Stimulated activated naive CD8-positive, alpha-beta T cell treated with anti-CD3 and anti-CD28 coated beads, Interleukin-15, Interleukin-2, amounts not matched to agents 100 ng/mL and 50 ng/mL, for 24 hours (primary cell): ENCODE measurements around the gene SEC14L6.
"Not testable (repeated sequence)": the region's sequence is repeated elsewhere in the genome, so short reads cannot be mapped to it uniquely, and the experiment has no call there.

Experiments used
- H3K27ac Mint-ChIP-seq: one replicate; pipeline ENCODE4 v1.8.0; 2021; ENCODE audit warnings: mild to moderate bottlenecking, mixed read lengths
- H3K27me3 Mint-ChIP-seq: one replicate; pipeline ENCODE4 v1.8.0; 2021; ENCODE audit warnings: mixed read lengths
- H3K36me3 Mint-ChIP-seq: one replicate; pipeline ENCODE4 v1.8.0; 2021; ENCODE audit warnings: low read depth, mixed read lengths
- H3K4me1 Mint-ChIP-seq: one replicate; pipeline ENCODE4 v1.8.0; 2021; ENCODE audit warnings: low read depth, mixed read lengths
- H3K4me3 Mint-ChIP-seq: one replicate; pipeline ENCODE4 v1.8.0; 2021; ENCODE audit warnings: mild to moderate bottlenecking, mixed read lengths
- H3K9me3 Mint-ChIP-seq: one replicate; pipeline ENCODE4 v1.8.0; 2021; ENCODE audit warnings: mixed read lengths

SEC14L6 gene

DNA sequence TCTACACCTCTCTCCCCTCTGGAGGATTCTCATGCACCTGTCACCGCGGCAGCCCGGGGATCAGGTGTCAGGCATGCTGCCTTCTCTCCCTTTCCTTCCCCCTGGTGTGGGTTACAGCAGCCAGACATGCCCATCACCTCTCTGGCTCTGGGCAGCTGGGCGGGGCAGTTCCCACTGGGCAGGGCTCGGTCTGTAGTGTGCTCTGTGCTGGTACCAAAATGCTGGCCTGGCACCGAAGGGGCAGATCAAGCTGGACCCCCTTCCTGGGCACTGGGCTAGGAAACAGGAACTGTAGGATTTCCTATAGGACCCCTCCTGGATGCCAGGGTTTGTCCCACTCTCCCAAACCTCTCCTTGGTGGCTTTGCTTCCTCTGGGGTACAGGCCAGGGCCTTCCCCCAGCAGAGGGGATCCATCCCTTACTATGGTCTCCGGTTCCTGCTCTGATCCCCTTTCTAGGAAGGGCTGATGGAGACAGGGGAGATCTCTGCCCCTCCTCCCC is 27.1 kb upstream of the SEC14L6 start:
- Mint-ChIP-seq H3K4me3 (no peak overlapping the region), H3K27me3 (no peaks in the 10 kb centered on the region), H3K36me3 (peaks cover 27% of the 10 kb centered on the region), H3K9me3 (no peaks in the 10 kb centered on the region), H3K4me1 (no peaks in the 10 kb centered on the region), H3K27ac (no peak overlapping the region)

DNA sequence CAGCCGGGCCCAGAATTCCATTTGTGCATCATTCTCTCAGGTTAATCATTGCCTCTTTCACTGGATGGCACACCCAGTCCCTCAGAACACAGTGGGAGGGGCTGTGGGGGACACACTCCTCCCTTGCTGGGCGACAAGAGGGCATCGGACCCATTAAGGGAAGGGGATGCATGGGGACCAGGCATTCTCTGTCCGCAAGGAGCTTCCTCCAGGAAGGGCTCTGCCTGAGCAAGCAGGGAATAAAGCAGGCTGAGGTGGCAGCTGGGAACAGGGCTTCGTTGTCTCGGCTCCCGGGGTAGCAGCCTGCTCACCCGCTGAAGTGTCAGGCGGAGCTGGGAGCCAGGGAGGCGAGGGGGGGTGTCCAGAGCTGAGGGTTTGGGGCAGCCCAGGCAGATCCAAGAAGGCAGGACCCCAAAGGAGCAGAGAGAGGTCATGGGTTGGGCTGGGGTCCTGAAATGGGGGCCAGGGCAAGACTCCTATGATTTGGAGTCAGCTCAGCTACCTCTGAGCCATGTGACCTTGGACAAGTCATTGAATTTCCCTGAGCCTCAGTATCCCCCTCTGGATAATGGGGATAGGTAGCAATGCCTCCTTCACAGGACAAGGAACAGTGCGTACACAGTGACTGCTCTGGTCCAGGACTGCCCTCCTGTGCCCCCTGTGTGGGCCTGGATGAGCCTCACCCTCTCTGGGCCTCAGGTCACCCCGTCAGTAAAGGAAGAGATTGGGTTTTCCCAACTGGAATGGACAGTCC is 26.5 kb upstream of the SEC14L6 start:
- no peaks in the 10 kb centered on the region for H3K9me3 Mint-ChIP-seq
- H3K36me3 Mint-ChIP-seq, result peaks cover 24% of the 10 kb centered on the region
- H3K27me3 Mint-ChIP-seq, result no peaks in the 10 kb centered on the region
- H3K4me3 Mint-ChIP-seq, result no peak overlapping the region
- H3K27ac Mint-ChIP-seq, result no peak overlapping the region
- no peaks in the 10 kb centered on the region for H3K4me1 Mint-ChIP-seq

DNA sequence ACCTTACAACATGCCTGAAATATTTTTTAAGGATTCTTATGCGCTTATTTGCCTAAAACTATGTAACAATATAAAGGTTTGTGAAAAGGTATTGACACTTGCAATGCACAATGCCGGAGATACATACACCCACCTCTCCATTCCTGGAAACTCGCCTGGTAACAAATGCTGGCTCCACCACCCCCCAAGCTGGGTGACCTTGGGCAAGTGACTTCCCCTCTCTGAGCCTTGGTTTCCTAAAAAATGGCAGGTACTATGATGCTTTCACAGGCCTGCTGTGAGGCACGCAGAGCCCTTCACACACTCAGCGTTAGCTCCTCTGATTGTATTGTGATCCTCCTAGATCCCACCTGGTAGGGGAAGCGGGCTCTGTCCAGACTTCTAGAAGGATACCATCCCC is 25.7 kb upstream of the SEC14L6 start:
- Mint-ChIP-seq H3K36me3 (peaks cover 15% of the 10 kb centered on the region), H3K4me3 (no peak overlapping the region), H3K27ac (no peak overlapping the region), H3K4me1 (no peaks in the 10 kb centered on the region), H3K27me3 (no peaks in the 10 kb centered on the region), H3K9me3 (no peaks in the 10 kb centered on the region)

DNA sequence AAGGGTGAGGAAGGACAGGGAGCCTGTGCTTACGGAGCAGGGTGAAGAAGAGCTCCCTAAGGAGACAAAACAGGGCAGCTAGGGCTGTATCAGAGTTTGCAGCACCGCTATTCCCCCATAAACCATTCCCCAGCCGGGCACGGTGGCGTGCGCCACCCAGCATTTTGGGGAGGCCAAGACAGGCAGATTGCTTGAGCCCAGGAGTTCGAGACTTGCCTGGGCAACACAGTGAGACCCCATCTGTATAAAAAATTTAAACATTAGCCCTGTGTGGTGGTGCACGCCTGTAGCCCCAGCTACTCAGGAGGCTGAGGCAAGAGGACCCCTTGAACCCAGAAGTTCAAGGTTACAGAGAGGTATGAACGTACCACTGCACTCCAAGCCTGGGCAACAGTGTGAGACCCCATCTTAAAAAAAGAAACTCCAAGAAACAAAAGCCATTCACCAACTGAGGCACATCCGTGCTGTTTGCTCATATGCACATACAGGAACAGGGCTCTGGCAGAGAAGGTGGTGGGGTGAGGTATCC is 23.2 kb upstream of the SEC14L6 start:
- no peaks in the 10 kb centered on the region for H3K27me3 Mint-ChIP-seq
- no peaks in the 10 kb centered on the region for H3K36me3 Mint-ChIP-seq
- H3K4me1 Mint-ChIP-seq, result no peaks in the 10 kb centered on the region

DNA sequence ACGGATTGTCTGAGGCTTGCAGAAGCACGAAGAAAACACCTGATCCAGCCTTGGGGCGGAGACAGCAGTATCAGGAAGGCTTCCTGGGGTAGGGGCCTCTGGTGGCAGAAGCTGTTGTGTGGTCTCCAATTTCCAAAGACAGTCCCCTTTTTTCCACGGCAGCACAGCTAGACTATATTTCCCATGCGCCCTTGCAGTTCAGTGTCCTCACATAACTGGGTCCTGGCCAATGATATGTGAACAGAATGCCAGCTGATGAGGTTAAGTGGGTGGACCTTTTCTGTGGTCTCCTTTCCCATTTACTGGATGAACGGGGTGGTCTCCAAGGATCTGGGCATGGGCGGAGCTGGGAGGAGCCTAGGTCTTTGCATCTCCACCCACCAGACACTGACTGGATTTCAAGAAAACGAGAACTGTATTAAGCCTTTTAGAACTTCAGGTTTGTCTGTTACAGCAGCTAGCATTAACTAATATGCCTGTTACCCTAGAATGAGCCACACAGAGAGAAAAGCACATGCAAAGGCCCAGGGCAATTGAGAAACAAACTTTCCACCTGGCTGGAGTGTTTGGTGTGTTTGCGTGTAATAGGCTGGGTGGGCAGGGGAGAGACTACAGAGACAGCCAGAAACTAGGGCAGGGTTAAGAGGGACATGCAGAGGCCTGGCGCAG is 21.7 kb upstream of the SEC14L6 start:
- Mint-ChIP-seq H3K4me3 (no peak overlapping the region), H3K36me3 (no peaks in the 10 kb centered on the region), H3K4me1 (no peaks in the 10 kb centered on the region), H3K27ac (no peak overlapping the region), H3K9me3 (no peaks in the 10 kb centered on the region), H3K27me3 (no peaks in the 10 kb centered on the region)

More for the DNA sequence above, 23.2 kb upstream of the SEC14L6 start:
- Mint-ChIP-seq H3K4me3 (no peak overlapping the region), H3K9me3 (no peaks in the 10 kb centered on the region), H3K27ac (no peak overlapping the region)

DNA sequence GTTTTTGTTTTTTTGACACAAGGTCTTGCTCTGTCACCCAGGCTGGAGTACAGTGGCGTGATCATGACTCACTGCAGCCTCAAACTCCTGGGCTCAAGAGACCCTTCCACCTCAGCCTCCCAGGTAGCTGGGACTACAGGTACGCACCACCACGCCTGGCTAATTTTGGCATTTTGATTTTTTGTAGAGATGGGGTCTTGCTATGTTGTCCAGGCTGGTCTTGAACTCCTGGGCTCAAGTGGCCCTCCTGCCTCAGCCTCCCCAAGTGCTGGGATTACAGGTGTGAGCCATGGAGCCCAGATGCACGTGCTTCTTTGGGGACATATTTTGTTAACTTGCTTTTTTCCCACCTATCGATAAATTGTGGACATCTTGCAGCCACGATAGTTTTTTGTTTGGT is 20.7 kb upstream of the SEC14L6 start:
- not testable (repeated sequence) for H3K36me3 Mint-ChIP-seq, H3K4me1 Mint-ChIP-seq, H3K27me3 Mint-ChIP-seq, H3K4me3 Mint-ChIP-seq, H3K9me3 Mint-ChIP-seq, H3K27ac Mint-ChIP-seq

DNA sequence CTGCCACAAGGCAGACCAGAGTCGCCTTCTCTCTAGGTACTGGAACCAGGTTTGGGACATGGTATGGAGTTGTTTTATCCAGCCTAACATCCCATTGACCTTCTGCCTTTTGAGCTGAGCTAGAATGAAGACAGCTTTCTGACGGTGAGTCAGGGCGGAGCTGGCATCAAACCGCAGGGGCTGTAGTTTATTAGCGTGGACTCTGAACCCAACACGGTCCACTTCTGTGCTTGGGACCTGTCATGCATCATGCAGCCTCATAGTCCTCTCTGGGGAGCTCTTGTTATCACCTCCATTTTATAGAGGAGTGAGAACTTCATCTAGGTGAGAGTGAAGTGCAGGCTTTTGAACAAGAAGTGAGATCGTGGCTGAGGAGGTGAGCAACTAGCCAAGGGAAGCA is 19.6 kb upstream of the SEC14L6 start:
- H3K9me3 Mint-ChIP-seq, result no peaks in the 10 kb centered on the region
- no peak overlapping the region for H3K4me3 Mint-ChIP-seq
- no peaks in the 10 kb centered on the region for H3K27me3 Mint-ChIP-seq
- no peaks in the 10 kb centered on the region for H3K4me1 Mint-ChIP-seq
- H3K36me3 Mint-ChIP-seq, result no peaks in the 10 kb centered on the region
- H3K27ac Mint-ChIP-seq, result no peak overlapping the region

DNA sequence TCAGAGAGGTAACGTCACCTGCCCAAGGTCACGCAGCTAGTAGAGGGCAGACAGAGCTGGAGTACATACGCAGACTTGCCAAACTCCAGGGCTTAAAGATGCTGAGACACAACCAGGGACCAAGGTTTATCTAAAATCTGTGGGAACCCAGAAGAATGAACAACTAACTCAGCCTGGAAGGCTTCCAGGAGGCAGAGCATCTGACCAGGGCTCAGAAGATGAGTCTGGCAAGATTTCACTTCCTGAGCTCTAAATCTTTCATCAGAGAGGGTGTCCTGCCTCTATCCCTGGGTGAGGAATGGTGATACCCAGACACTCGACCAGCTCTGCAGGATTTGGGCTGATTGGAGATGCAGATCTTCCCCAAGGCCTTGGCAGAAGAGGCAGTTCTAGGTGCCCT is 18.8 kb upstream of the SEC14L6 start:
- no peaks in the 10 kb centered on the region for H3K4me1 Mint-ChIP-seq
- no peaks in the 10 kb centered on the region for H3K9me3 Mint-ChIP-seq
- no peaks in the 10 kb centered on the region for H3K27me3 Mint-ChIP-seq
- H3K36me3 Mint-ChIP-seq, result no peaks in the 10 kb centered on the region
- H3K4me3 Mint-ChIP-seq, result no peak overlapping the region
- H3K27ac Mint-ChIP-seq, result no peak overlapping the region

DNA sequence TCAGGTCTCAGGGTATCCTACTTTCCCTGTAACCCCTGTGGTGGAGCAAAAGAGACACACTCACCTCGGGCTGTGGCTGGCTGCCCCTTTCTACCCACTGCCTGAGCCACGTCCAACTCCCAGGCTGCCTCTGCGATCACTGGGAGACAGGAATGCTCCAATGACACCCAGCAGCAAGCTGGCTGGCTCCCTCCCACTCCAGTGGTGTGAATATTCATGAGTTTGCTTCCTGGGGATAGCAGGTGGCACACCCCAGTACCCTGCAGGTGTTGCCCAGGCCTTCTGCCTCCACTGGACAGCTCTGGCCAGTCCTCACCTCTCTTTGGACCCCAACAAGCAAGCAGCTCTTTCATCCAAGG is 18.2 kb upstream of the SEC14L6 start:
- Mint-ChIP-seq H3K27ac (no peak overlapping the region), H3K27me3 (no peaks in the 10 kb centered on the region), H3K9me3 (no peaks in the 10 kb centered on the region), H3K4me3 (no peak overlapping the region), H3K4me1 (no peaks in the 10 kb centered on the region), H3K36me3 (no peaks in the 10 kb centered on the region)

DNA sequence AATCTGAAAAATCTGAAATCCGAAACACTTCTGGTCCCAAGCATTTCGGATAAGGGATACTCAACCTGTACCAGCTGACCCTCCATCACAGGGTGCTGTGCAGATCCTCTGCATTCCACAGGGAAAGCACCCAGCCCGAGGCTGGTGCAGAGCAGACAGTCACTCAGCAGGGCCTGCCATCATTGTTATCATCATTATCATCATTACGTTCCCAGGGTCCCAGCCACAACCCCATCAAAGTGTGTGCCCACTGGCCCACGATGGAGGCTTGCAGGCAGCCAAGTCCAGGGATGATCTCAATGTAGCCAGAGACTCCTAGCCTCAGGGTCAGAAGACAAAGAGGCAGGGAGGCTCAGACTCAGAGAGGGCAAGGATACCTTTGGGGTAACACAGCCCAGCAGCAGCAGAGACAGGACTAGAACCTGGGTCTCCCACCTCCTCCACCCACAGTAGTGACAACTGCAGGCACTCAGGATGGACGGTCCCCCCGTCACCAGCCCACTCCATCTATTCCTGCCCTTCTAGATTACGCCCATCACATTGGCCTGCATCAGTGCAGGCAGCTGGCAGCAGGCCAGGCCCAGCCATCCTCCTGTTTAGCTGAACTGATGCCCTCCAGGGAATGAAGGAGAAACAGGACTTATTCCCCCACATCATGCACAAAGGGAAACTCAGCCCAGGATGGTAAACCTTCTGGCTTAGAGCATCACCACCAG is 17.7 kb upstream of the SEC14L6 start:
- H3K36me3 Mint-ChIP-seq, result no peaks in the 10 kb centered on the region
- H3K4me3 Mint-ChIP-seq, result no peak overlapping the region
- H3K27me3 Mint-ChIP-seq, result no peaks in the 10 kb centered on the region
- H3K9me3 Mint-ChIP-seq, result no peaks in the 10 kb centered on the region
- no peaks in the 10 kb centered on the region for H3K4me1 Mint-ChIP-seq
- no peak overlapping the region for H3K27ac Mint-ChIP-seq

DNA sequence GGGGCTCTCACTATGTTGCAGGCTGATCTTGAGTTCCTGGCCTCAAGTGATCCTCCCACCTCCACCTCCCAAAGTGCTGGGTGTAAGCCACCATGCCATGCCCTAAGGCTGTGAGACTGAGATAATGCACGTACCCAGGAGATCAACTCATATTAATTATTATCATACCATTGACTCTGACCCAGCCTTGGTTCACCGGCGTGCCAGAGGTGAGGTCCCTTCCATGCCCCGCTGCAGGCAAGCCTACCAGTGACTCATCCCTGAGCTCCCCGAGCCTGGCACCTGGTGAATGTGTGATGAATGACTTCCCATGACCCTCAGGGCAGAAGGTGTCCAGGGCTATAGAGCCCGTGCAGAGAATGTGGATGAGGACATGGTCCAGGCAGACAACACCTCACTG is 15.8 kb upstream of the SEC14L6 start:
- Mint-ChIP-seq H3K4me3 (no peak overlapping the region), H3K36me3 (no peaks in the 10 kb centered on the region), H3K27me3 (no peaks in the 10 kb centered on the region)

DNA sequence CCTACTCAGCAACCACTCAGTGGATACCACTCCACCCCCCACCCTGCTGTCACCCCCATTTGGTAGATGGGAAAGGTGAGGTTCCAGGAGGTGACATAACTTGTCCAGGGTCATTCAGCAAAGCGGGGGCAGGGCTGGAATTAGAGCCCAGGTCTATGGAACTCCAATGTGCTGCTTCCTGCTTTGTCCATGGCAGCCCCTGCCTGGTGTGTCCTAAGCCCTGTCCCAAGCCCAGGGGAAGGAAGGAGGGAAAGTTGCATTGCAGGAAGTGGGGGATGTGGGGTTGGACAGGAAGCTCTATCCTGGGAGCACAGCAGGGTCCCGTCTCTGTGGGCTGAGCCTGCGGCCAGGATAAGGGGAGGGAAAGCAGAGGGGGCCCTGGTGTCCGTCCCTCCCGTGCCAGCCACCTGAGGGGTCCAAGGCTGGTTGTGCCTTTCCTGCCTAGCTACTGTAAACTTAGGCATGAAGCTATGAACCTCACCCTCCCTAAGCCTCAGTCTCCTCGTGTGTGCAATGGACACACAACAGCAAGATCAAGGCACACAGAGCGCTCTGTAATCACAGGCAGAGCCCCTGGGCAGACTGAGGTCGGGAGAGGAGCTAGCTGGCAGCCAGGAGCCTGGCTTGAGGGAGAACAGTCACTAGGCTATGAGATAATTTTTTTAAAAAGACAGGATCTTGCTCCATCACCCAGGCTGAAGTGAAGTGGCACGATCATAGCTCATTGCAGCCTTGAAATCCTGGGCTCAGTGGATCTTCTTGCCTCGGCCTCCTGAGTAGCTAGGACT is 15.1 kb upstream of the SEC14L6 start:
- Mint-ChIP-seq H3K4me3 (no peak overlapping the region), H3K4me1 (no peaks in the 10 kb centered on the region), H3K9me3 (no peaks in the 10 kb centered on the region), H3K27ac (no peak overlapping the region), H3K27me3 (no peaks in the 10 kb centered on the region), H3K36me3 (no peaks in the 10 kb centered on the region)

More for the DNA sequence above, 15.8 kb upstream of the SEC14L6 start:
- H3K27ac Mint-ChIP-seq, result no peak overlapping the region
- H3K4me1 Mint-ChIP-seq, result no peaks in the 10 kb centered on the region
- H3K9me3 Mint-ChIP-seq, result no peaks in the 10 kb centered on the region

DNA sequence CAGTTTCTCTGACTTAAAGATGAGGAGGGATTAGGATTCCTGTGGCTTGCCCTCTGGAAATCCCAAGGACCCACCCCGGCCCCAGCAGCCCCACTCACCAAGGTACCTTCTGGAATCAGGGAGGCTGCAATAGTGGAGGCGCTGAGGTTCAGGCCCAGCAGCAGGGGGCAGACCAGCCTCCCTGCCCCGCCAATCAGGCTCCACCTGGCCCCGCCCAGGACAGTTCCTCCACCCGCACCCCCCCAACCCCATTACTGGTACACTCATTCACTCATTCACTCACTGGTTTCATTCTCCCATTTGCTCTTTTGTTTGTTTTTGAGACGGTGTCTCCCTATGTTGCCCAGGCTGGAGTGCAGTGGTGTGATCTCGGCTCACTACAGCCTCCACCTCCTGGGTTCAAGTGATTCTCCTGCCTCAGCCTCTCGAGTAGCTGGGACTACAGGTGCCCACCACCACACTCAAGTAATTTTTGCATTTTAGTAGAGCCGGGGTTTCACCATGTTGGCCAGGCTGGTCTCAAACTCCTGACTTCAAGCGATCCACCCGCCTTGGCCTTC is 14.2 kb upstream of the SEC14L6 start:
- not testable (repeated sequence) for H3K4me1 Mint-ChIP-seq, H3K4me3 Mint-ChIP-seq, H3K36me3 Mint-ChIP-seq, H3K9me3 Mint-ChIP-seq, H3K27ac Mint-ChIP-seq, H3K27me3 Mint-ChIP-seq

DNA sequence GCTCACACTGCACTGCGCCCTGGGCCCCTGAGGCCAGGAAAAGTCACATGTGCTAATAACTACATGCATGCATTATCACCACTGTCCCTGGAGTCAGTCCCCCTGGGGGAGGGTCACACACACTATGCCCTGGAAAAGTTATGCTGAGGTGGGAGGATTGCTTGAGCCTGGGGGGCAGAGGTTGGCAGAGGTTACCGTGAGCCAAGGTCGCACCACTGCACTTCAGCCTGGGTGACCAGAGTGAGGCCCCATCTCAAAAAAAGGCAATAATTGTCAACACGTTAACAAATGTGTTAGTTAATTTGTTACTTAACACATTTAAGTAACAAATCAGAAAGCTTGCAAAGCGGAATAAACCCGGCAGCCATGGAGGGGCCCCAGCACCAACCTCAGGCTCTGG is 13.3 kb upstream of the SEC14L6 start:
- Mint-ChIP-seq H3K4me1 (no peaks in the 10 kb centered on the region), H3K27me3 (no peaks in the 10 kb centered on the region), H3K4me3 (no peak overlapping the region), H3K27ac (no peak overlapping the region), H3K9me3 (no peaks in the 10 kb centered on the region), H3K36me3 (no peaks in the 10 kb centered on the region)
